CD4-positive, alpha-beta T cell treated with Interleukin-21 for 1 hour (primary cell): Measurements from ENCODE around the gene BTG1.

Source experiments
- DNase-seq: peaks from one replicate; pipeline ENCODE4 v3.0.0-alpha.2; 2020

The BTG1 gene

GRCh38 chr12:92132288-92132687, 13.4 kb downstream of the BTG1 start:
- DNase-seq, result peak; percentile 66

GRCh38 chr12:92130999-92131398, 14.6 kb downstream of the BTG1 start:
- DNase-seq, result no peak

- DNase-seq, result peak; percentile 1
Measured at GRCh38 chr12:92129609-92130008, 16.0 kb downstream of the BTG1 start.

GRCh38 chr12:92128612-92129011, 17.0 kb downstream of the BTG1 start:
- no peak for DNase-seq

GRCh38 chr12:92124689-92125029, 21.0 kb downstream of the BTG1 start:
- no peak for DNase-seq

GRCh38 chr12:92123780-92124688, 21.6 kb downstream of the BTG1 start:
- no peak for DNase-seq

GRCh38 chr12:92122941-92123779, 22.5 kb downstream of the BTG1 start:
- no peak for DNase-seq

- DNase-seq, result no peak
Measured at GRCh38 chr12:92121826-92122225, 23.8 kb downstream of the BTG1 start.

GRCh38 chr12:92118826-92119536, 26.7 kb downstream of the BTG1 start:
- no peak for DNase-seq

GRCh38 chr12:92114834-92115233, 30.8 kb downstream of the BTG1 start:
- no peak for DNase-seq

- DNase-seq, result no peak
Measured at GRCh38 chr12:92111256-92111655, 34.4 kb downstream of the BTG1 start.

- DNase-seq, result no peak
Measured at GRCh38 chr12:92110083-92110640, 35.5 kb downstream of the BTG1 start.

- DNase-seq, result no peak
Measured at GRCh38 chr12:92109613-92110012, 36.0 kb downstream of the BTG1 start.

- no peak for DNase-seq
Measured at GRCh38 chr12:92108651-92109050, 37.0 kb downstream of the BTG1 start.

GRCh38 chr12:92107621-92108131, 38.0 kb downstream of the BTG1 start:
- DNase-seq, result no peak

- DNase-seq, result no peak
Measured at GRCh38 chr12:92107094-92107493, 38.6 kb downstream of the BTG1 start.

GRCh38 chr12:92105676-92106075, 40.0 kb downstream of the BTG1 start:
- no peak for DNase-seq

GRCh38 chr12:92105110-92105509, 40.5 kb downstream of the BTG1 start:
- no peak for DNase-seq

GRCh38 chr12:92102606-92103005, 43.0 kb downstream of the BTG1 start:
- no peak for DNase-seq

- DNase-seq, result no peak
Measured at GRCh38 chr12:92098594-92099380, 46.9 kb downstream of the BTG1 start.

- no peak for DNase-seq
Measured at GRCh38 chr12:92096346-92097136, 49.1 kb downstream of the BTG1 start.
